GM10266 (cell line): ENCODE measurements around the gene NINL.

Experiments used
- DNase-seq: peaks from one replicate; pipeline ENCODE4 v3.0.0; 2012; ENCODE audit errors: extremely low spot score
- TF ChIP-seq, protein P1 (sequence below): IDR thresholded peaks from 2 replicates; pipeline ENCODE4 v1.5.1; 2012; ENCODE audit warnings: mild to moderate bottlenecking, low read depth; ENCODE audit not compliant: control insufficient read depth, insufficient read depth; ENCODE audit errors: missing control alignments

The NINL gene

GRCh38 chr20:25623225-25623735 is 37.9 kb upstream of the NINL start:
- TF ChIP-seq, protein P1, sequence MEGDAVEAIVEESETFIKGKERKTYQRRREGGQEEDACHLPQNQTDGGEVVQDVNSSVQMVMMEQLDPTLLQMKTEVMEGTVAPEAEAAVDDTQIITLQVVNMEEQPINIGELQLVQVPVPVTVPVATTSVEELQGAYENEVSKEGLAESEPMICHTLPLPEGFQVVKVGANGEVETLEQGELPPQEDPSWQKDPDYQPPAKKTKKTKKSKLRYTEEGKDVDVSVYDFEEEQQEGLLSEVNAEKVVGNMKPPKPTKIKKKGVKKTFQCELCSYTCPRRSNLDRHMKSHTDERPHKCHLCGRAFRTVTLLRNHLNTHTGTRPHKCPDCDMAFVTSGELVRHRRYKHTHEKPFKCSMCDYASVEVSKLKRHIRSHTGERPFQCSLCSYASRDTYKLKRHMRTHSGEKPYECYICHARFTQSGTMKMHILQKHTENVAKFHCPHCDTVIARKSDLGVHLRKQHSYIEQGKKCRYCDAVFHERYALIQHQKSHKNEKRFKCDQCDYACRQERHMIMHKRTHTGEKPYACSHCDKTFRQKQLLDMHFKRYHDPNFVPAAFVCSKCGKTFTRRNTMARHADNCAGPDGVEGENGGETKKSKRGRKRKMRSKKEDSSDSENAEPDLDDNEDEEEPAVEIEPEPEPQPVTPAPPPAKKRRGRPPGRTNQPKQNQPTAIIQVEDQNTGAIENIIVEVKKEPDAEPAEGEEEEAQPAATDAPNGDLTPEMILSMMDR = no peak
- peak; percentile 37 for DNase-seq

- TF ChIP-seq, protein P1 = no peak
- no peak for DNase-seq
Measured at GRCh38 chr20:25622450-25623224, 37.3 kb upstream of the NINL start.

GRCh38 chr20:25622049-25622448 is 36.7 kb upstream of the NINL start:
- TF ChIP-seq, protein P1 = no peak
- no peak for DNase-seq

- TF ChIP-seq, protein P1 = no peak
- DNase-seq = no peak
Measured at GRCh38 chr20:25619514-25619913, 34.2 kb upstream of the NINL start.

DNA sequence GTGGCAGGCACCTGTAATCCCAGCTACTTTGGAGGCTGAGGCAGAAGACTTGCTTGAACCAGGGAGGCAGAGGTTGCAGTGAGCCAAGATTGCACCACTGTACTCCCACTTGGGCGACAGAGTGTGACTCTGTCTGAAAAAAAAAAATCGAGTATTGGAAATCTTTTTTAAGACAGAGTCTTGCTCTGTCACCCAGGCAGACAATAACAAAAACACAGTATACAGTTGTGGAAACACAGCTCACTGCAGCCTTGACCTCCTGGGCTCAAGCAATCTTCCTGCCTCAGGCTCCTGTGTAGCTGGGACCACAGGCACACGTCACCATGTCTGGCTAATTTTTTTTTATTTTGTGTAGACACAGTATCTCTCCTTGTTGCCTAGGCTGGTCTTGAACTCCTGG is 23.4 kb upstream of the NINL start:
- TF ChIP-seq, protein P1 = no peak
- no peak for DNase-seq

- TF ChIP-seq, protein P1 = no peak
- DNase-seq = no peak
Measured at GRCh38 chr20:25606094-25606695, 20.9 kb upstream of the NINL start.

GRCh38 chr20:25605148-25605547 is 19.8 kb upstream of the NINL start:
- DNase-seq = no peak
- TF ChIP-seq, protein P1 = no peak
